ENCODE measurements around the gene TRIO. TPM values are rescaled to one million over a fixed set of nuclear protein-coding genes. Genes with fewer than 3 reads are reported as not detected.

TRIO gene
- total RNA-seq, 4 donors from 2014 or later, result 67.4 to 103 (median 94.7) TPM

GRCh38 chr5:14557791-14558415 is 414.8 kb downstream of the TRIO start:
- no peak for TF ChIP-seq POLR2A (IDR thresholded peaks at IDR 0.05)
- no peak for TF ChIP-seq CTCF (IDR thresholded peaks at IDR 0.05)
- WGBS, 2 donors, result 45 to 52% methylated on average over 8 of the region's 8 CpGs
- DNase-seq, result no peak
- intact Hi-C loops (cut with DNase I), result no loop called here
- no peaks in the 10 kb centered on the region for H3K27me3 ChIP-seq
- H3K9me3 ChIP-seq, result no peaks in the 10 kb centered on the region
- no peaks in the 10 kb centered on the region for H3K36me3 ChIP-seq
- H3K4me1 ChIP-seq, result peaks cover 0 to 13% of the 10 kb centered on the region in 2 donors
- no peak overlapping the region for H3K27ac ChIP-seq
- H3K4me3 ChIP-seq (replicated peaks in 1 of 3), result no peak overlapping the region

Other genes starting within 250 kb of the TRIO start
- gene DNAH5, start 198.7 kb upstream of the TRIO start, total RNA-seq, result 1 to 10 TPM; 1.3 to 3.4 (median 2.7) TPM